HG02840 (cell line): ENCODE results near the gene NXT1.
A peak's percentile ranks its signal among the peaks of the same experiment; 100 is the strongest.
"Not testable (repeated sequence)": the region's sequence is repeated elsewhere in the genome, so short reads cannot be mapped to it uniquely, and the experiment has no call there.

Source experiments
- ATAC-seq: cut with Tn5 transposase; IDR thresholded peaks from one replicate; pipeline ENCODE4 v1.9.1; 2021; ENCODE audit warnings: mild to moderate bottlenecking, moderate library complexity, moderate number of reproducible peaks; ENCODE audit not compliant: unreplicated experiment, low FRiP score

Gene NXT1

DNA sequence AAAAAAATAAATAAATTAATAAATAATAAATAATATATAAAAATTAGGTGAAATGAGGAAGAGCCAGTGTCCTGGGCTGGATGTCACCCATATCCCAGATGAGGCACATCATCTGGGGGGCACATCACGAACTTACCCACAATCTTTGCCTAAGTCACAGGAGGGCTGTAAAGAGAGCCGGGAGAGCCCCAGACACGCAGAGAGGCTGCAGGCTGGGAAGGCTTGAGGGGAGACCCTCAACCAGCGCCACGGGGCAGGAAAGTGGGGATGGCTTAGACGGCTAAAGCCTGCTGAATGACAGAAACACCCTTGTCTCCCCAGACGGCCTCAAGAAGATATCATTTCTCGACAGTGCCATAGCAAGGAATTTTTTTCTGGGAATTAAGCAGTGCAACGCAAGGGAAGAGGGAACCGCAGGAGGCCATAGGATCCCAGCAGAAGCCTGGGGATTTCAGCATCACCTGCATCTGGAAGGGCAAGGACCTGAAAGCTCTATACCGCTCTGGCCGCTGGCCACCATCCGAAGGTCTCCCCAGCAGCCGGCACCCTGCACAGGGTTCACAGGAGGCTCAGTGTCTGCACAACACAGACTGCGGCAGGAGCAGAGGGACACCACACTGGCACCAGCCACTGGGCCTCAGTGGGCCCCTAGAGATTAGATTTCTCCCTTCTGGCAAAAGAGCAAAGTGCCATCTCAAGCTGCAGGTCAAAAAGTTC lies 22.8 kb upstream of the NXT1 start:
- ATAC-seq = no peak

DNA sequence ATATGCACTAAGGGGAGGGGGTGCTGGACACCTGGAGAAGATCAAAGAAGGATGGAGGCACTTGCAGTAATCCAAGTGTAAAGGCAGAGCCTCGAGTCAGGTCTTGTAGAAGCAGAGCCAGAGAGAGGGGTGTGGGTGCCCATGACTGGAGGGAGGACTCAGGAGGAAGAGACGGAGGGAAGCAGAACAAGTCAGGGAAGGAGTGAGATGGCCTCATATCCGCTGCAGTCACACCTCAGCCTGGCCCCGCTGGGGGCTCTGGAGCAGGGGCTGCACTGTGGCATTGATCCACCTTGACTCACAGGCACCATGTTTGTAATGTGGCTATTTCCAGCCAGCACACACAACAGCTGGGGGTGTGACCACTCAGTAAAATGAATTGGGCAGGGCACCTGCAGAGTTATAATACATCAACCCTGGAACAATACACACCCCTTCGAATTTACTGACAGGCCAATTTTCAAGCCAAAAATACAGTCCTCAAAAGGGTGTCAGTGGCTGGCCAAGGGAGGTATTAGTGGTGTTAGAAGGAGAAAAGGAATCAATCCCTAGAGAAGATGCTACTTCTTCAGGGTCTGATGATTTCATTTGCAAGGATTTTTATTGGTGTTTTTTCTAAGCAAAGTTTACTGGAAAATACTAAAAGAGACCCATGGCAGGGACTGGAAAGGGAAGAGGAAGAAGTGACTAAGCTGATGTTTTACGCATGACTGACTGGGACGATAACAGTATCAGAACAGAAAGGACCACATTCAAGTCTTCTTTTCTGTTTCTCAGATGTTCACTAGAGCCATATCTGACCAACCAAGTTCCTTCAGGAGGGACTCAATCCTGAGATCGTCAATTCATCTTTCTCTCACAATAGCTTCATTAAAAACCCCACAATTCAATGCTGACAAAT lies 18.9 kb upstream of the NXT1 start:
- ATAC-seq = no peak

DNA sequence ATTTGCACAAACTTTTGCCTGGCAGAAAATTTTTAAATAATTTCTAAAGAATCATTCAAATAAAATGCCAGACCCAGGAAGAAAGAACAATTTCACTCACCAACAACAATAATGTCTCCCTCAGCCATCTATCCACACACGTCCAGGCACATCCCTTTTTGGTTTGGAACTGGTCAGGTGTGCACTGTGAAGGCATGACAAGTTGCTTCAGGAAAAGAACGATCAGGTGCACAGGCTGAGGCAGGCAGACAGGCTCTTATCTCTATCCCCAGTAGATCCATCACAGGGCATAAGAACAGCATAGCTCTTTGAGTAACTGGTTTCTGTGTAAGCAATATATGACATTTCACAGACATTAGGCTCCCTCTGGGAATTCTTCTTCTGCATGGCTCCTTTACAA lies 18.1 kb upstream of the NXT1 start:
- ATAC-seq = no peak

DNA sequence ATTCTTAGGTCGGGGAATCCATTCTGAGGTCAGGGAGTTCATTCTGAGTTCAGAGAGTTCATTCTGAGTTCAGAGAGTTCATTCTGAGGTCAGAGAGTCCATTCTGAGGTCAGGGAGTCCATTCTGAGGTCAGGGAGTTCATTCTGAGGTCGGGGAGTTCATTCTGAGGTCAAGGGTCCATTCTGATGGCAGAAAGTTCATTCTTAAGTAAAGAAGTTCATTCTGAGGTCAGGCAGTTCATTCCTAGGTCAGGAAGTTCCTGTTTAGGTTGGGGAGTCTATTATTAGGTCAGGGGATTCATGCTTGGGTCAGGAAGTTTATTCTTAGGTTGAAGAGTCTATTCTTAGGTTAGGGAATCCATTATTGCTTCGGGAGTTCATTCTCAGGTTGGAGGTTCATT lies 16.5 kb upstream of the NXT1 start:
- no peak for ATAC-seq

DNA sequence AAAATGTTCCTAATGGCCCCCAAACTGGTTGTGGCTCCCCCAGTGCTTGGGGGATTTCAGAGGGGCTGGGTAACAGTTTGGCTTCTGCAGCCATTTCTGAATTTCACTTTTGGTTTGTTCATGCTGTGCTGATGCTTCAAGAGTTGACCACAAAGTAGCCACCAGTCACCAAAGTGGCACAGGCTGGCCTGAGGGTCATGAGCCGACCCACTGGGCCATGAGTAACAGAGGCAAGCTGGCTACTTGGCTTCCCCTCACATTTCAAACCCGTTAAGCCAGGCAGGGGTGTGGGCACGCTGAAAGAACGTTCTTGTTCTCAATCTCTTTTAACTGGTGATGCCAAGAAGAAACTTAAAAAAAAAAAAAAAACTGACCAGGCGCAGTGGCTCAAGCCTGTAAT lies 15.1 kb upstream of the NXT1 start:
- no peak for ATAC-seq

DNA sequence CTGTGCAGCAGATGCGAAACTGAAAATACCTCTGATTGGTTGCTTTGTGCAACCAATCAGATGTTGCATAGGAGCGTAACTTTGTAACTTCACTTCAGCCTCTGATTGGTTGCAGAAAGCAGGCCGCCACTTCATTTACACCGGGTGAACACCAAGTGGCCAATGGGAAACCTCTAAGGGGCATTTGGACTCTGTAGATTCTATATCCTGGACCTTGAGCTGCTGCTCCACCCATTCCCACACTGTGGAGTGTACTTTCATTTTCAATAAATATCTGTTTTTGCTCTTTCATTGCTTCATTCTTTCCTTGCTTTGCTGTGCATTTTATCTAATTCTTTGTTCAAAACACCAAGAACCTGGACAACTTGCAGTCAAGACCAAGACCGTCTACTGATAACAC lies 14.1 kb upstream of the NXT1 start:
- no peak for ATAC-seq

DNA sequence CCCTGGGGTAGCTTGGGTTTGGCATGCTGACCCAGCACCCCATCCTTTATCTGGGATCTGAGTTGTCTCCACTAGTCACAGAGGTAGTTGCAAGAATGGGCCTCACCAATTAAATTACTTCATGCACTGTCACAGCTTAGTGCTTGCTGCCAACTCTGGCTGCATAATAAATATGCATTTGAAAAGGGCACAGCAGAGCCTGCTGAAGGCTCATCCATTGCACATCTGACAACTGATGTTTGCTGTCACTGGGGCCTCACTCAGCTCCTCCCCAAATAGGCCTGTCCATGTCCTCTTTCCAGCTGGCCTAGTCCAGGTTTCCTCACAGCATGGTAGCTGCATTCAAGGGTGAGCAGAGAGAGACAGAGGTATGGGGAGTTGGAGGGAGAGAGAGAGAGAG lies 13.3 kb upstream of the NXT1 start:
- no peak for ATAC-seq

DNA sequence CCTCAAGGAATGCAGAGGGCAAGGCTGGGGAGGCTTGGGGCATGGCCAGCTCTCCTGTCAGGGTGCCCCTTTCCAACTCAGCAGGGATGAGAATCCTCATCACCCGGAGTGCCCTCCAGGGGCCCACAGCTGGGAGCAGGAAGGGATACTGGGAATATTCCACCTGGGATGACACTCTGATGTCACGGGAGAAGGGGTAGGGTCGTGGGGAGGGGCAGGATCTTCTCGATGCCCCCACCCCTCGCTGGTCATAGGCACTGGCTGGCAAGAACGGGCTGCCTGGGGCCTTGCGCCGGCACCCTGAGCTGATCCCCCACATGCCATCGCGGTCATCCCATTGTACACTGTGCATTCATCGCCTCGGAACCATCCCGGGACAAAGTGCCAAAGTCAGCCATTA lies 10.6 kb upstream of the NXT1 start:
- ATAC-seq = no peak

DNA sequence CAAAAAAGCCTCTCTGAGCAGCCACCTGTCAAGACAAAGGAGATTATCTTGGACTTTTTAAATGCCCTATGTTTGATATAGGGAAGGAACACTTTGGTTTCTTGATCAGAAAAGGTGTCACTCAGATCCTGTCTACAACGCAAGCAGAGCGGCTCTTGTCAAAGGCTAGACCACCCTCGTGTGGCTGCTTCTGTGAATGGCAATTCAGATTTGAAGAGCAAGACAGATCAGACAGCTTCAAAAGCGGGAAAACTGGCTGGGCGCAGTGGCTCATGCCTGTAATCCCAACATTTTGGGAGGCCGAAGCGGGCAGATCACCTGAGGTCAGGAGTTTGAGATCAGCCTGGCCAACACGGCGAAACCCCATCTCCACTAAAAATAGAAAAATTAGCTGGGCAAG lies 10.1 kb upstream of the NXT1 start:
- ATAC-seq = no peak

DNA sequence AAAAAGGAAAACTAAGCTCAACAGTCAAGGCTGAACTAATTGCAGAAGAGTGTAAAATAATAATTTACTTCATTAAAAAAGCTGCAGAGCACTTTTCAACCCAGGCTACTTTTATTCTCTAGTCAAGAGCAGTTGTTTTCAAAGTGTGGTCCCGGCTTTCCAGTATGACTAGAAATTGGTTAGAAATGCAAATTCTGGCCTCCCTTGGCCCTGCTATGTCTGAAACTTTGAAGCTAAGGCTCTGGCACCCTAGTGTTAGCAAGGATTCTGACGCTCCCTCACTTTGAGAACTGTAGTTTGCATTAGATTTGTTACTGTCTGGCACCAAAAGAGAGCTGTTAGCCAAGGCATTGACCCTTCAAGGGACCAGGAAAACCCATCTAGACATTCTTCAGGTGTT lies 9.5 kb upstream of the NXT1 start:
- no peak for ATAC-seq

DNA sequence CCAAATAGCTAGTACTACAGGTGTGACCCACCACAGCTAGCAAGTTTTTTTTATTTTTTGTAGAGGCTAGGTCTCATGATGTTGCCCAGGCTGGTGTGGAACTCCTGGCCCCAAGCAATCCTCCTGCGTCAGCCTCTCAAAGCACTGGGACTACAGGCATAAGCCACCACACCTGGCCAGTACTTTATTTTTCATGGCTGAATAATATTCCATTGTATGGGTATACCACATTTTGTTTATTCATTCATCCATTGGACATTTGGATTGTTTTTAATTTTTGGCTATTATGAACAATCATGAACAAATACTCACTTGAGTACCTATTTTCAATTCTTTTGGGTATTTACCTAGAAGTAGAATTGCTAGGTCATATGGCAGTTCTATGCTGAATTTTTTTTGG lies 7.0 kb upstream of the NXT1 start:
- no peak for ATAC-seq

DNA sequence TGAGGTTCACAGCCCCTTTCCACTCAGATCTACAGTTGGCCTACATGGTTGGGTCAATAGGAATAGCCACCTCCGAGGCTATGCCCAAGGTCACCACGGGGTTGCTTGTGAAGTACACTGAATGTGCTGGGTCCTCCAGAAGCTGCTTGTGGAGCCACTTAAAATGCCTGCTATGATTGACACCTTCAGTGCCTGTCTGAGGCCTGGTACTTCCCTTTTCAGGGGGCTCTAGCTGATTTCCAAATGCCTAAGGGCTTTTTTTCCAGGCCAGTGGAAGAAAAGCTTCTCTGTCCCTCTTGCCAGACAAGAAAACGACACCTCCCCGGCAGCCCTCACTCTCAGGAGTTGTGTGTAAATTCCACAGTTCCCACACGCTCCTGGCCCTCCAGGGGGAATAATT lies 6.3 kb upstream of the NXT1 start:
- no peak for ATAC-seq

DNA sequence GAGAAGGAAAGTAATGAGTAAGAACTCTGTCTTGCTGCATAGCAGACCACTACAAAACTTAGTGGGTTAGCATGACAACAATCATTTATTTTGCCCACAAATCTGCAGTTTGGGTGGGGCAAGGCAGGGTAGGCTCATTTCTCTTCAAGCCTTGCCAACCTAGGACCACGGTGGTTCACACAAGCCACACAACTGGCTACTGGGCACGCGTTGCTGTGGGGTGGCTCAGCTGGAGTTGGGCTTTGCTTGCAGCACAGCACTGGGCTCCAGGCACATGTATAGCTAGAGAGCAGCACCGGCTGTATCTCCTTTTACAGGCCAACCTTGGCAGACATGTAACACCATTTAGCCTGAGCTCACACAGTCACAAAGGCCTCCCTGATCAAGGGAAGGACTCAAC lies 4.6 kb upstream of the NXT1 start:
- no peak for ATAC-seq

DNA sequence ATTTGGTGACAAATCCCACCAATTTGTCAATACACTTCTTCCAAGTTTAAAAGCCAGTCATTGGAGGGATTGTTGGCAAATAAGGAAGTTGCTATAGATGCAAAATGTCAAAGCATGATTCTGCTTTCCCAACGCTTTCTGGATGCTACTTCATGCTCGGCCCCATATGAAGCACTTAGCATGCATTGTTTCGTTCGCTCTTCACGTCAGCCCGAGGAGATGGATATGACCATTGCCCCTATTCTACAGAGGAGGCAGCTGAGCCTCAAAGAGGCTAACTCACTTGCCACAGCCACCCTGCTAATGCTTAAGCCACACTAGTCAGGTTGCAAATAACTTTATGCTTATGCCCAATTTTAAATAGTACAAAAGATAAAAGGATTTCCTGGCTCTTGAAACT lies 2.8 kb upstream of the NXT1 start:
- ATAC-seq = no peak

DNA sequence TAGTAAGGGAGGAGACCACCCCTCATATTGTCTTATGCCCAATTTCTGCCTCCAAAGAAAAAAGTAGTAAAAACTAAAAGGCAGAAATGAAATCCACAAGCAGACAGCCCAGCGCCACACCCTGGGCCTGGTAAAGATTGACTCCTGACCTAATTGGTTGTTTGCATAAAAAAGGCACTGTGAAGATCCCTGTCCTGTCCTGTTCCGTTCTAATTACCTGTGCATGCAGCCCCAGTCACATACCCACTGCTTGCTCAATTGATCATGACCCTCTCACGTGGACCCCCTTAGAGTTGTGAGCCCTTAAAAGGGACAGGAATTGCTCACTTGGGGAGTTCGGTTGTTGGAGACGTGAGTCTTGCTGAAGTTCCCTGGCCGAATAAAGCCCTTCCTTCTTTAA lies 2.1 kb upstream of the NXT1 start:
- not testable (repeated sequence) for ATAC-seq

DNA sequence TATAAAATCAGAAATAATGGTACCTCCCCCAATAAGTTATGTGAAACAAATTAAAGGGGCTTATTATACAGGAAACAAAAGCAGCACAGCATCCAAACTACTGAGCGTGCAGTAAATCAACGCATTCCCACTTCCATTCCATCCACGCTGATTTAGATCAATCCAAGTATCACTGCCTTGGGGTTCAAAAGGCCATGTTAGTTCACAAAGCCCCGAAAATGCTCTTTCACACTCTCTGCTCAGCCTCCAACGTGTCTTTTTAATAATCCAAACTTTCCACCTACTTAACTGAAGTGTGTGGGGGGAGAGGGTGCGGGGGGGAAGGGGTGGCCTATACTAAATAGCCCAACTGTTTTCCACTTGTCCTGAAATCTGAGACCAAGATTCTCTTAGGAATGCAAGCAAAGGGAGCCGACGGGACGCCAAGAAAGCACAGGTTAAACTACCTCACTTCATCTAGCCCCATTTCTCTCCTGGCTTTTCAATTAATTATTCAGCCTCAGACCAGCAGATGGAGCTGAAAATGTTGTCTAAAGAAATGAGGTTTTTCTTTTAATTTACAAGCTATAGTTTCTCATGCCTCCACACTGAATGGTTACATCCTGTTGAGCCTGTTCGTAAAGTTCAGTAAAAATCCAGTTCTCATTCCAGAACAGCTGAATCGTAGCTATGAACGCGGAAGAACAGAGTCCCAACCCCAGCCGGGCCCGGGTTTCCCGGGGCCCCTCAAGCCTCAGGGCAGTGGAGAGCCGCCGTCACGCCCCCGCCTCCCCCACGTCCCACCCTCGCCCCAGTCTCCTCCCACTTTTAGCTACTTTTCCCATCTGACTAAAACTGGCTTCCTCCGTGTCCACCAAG lies 1.0 kb upstream of the NXT1 start:
- ATAC-seq = peak; percentile 34

DNA sequence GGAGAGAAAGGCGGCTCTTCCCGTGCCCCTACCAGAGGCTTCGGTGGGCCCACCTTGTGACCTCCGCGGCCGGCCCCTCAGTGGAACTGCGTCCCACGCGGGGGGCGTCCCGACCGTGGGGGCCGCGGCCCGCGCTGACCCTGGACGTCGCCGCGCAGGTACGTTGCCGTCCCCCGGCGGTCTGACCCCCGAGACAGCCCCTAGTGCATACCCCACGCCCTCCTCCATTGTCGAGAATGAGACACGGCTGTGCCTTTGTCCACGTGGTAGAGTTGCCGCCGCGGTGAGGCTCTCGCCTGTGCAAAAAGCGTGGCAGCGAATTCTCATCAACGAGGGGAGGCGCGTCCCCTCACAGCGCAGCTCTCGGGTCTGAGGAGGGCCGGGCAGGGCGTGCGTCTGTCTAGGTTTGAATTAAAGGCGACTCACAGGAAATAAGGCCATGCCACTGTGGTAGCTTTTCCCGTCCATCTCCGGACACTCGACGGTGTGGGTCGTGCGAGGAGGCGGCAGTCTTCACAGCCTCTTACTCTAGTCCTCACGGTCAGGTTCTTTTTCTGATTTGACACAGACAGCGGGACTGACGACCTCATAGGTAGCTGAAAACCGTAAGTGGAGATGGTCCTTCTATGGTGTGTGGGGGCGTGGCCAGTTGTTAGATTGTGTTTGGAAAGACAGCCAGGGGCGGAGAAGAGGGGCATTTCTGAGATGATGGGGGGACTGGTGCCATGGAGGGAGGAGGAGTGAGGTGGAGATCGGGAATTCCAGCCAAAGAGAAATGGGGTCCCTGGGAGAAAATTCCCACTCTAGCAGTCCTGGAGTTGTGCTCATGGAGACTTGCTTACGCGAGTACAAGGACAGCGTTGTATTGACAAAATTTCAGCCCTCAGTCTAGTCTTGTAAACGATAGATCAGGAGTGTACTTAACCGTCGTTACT lies 580 bp downstream of the NXT1 start:
- ATAC-seq = peak; percentile 24

DNA sequence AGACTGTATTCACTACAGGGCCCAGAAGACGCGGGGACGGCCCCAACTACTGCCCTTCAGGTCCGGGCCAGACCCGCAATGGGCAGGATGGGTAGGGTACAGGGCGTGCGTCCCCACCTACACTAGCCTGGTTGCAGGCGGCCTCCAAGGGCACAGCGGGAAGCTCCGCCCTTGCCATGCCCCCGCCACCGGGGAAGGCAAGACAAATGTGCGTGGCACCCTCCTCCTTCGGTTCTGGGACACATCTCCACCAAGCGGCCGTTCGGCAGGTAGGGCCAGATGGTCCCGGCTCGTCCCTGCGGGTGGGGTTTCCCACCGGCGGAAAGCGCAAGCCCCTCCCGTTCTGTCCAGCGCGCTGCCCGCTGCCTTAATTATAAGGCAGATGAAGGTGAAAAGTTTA lies 5.6 kb downstream of the NXT1 start:
- no peak for ATAC-seq

DNA sequence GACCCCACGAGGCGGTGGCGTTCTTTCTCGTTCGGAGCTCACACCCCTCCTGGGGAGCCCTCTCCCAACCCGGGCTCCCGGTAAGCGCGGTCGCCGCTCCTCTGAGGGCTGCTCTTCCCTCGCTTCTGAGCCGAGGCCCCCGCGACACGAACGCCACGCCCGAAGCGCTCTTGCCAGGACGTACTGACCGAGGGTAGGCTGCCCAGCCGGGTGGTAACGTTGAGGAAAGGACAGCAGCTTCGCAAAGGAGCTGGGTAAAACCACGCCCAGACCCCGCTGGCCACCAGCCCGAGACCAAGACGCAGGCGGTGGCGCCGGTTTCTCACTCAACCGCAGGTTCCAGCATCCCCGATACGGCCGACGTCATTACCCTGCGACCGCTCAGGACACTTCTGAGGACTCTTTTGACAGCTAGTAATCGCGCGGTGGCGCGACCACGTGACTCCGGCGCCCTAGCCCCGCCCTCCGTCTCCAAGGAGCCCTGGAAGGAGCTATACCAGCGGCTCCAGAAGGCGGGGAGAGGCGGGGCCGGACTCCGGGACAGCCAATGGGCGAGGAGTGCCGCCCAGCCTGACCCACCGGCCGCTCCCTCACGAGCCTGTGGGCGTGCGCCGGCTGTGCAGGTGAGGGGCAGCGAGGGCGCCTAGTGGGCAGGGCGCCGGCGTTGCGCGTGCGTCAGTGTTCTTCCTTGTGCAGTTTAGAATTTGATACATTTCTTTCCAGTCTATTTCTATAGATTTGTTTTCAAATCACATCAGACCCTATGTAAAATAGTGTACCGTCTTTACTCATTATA lies 7.4 kb downstream of the NXT1 start:
- ATAC-seq = peak; percentile 62
